SHP77 (cell line): ENCODE measurements around the gene ZNF169.
"Not testable (repeated sequence)": the region's sequence is repeated elsewhere in the genome, so short reads cannot be mapped to it uniquely, and the experiment has no call there.

ENCODE experiments used
- DNase-seq, 2 experiments: peaks; one replicate each; lab custom pipeline; 2025; lab: John Stamatoyannopoulos, UW

ZNF169 gene

GRCh38 chr9:94259077-94259862 is at the start of gene ZNF169:
ZNF169 (plus strand) TSS chr9:94259298; CDS start chr9:94278813, 19,515 bp downstream.
- DNase-seq, result peak; percentile 84 to 92

DNA sequence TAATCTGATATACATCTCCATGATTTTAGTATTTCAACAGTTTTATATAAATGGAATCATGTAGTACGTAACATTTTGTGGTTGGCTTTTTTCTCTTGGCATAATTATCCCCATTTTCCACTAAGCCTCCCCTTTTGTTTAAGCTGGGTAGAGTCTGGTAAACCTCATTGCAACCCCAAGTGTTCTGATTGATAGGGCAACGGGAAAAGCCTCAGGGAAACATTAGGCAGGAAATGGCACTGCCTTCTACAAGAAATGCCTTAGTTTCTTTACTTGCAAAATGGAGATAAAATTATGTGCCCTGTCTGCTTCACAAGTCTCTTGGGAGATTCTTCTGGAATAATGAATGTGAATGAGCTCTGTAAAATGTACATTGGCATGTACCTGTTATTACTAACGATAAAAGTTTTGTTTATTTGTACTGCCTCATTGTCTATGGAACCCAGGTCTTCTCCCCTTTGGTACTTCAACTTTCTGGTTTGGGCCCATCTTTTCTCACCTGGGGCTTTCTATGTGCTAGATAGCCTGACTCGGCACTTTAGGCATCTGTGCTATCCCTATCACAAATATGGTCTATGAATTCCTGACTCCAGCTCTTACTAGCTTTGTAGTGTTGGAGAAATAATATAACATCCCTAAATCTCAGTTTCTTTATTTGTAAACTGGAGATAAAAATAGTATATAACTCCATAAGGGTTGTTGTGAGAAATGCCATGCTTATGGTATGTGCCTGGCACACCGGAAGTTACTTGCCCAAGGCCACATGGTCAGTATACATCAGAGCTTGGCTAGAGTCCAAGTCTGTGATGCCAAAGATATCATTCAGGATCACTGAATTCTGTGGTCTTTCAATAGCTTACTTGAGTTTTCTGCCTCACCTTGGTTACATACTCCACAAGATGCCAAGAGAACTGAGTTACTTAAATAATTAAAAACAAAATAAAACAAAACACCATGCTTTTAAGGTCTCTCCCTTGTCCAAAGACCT is 48.2 kb upstream of the ZNF169 start:
- peak in 1 of 2 experiments; percentile 5 for DNase-seq

DNA sequence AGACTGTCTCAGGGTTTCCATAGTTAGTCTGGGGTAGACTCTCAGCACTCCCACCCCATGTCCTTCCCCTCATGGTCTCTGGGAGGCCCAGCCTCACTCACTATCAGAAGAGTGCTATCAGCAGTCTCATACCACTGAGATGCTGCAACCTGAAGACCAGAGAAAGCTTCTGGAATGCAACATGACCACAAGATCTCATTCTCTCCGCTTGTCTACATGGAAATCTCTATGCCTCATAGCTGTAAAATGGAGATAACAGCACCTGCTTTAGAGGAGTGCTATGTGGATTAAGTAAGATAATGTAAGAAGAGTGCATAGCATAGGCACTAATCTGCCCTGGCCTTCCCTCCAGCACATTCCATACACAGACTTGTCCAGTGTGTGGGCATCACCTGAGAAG is 47.0 kb upstream of the ZNF169 start:
- DNase-seq, result no peak

- DNase-seq, result no peak
Observed at GRCh38 chr9:94212531-94212930, 46.6 kb upstream of the ZNF169 start.

GRCh38 chr9:94213511-94214124 is 45.5 kb upstream of the ZNF169 start:
- DNase-seq, result peak; percentile 36 to 73

GRCh38 chr9:94222870-94223269 is 36.2 kb upstream of the ZNF169 start:
- DNase-seq, result no peak

- not testable (repeated sequence) for DNase-seq
Observed at GRCh38 chr9:94225413-94225812, 33.7 kb upstream of the ZNF169 start.

GRCh38 chr9:94228616-94229015 is 30.5 kb upstream of the ZNF169 start:
- DNase-seq, result no peak

DNA sequence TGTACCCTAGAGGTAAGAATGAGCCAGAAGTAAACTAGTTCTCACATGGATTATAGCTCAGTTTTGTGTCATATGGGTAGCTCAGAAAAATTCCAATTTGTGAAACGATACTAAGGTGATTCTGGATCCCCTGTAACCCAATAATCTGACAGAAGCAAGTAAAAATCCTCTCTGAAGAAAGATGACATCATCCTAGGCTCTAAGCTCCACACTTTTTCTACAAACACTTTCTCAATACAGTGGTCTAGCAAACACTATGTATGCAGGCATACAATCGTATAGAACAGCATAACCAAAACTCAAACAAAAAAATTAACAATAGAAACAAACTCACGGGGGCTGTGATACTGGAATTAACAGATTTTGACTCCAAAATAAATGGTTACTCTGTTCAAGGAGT is 26.7 kb upstream of the ZNF169 start:
- no peak for DNase-seq

DNA sequence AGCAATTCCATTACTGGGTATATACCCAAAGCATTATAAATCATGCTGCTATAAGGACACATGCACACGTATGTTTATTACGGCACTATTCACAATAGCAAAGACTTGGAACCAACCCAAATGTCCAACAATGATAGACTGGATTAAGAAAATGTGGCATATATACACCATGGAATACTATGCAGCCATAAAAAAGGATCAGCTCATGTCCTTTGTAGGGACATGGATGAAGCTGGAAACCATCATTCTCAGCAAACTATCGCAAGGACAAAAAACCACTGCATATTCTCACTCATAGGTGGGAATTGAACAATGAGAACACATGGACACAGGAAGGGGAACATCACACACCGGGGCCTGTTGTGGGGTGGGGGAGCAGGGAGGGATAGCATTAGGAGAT is 18.0 kb upstream of the ZNF169 start:
- not testable (repeated sequence) for DNase-seq

DNA sequence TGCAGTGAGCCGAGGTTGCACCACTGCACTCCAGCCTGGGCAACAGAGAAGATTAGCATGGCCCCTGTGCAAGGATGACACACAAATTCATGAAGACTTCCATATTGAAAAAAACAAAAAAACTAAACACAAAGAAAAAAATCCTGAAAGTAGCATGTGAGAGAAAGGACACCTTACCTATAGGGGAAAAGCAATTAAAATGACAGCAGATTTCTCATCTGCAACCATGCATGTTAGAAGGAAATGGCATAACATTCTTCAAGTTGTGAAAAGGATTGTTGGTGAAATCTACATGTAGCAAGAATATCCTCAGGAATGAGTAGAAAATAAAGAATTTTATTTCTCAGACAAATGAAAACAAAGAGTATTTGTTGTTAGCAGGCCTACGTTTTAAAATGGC is 13.4 kb upstream of the ZNF169 start:
- DNase-seq, result no peak

GRCh38 chr9:94250456-94250855 is 8.6 kb upstream of the ZNF169 start:
- DNase-seq, result no peak

GRCh38 chr9:94256007-94256406 is 3.1 kb upstream of the ZNF169 start:
- no peak for DNase-seq

- not testable (repeated sequence) for DNase-seq
Observed at GRCh38 chr9:94265626-94266402, 6.7 kb downstream of the ZNF169 start.

GRCh38 chr9:94269264-94269663 is 10.2 kb downstream of the ZNF169 start:
- no peak for DNase-seq

DNA sequence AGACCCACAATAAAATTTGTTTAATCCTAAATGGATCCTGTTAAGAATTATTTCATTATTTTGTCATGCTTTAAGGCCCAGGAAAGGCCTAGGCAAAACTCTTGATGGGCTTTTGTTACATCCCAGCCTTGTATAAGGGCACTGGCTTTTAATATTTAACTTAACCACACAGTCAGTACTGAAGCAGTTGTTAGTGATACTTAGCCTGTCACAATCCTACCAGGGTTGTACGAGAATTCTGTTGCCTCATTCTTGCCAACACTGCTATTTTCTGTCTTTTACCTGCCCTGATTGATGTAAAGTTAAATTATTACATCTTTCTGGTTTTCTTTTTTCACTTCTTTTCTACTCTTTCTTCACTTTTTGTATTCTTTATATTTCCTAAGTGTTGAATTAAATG is 10.9 kb downstream of the ZNF169 start:
- no peak for DNase-seq

DNA sequence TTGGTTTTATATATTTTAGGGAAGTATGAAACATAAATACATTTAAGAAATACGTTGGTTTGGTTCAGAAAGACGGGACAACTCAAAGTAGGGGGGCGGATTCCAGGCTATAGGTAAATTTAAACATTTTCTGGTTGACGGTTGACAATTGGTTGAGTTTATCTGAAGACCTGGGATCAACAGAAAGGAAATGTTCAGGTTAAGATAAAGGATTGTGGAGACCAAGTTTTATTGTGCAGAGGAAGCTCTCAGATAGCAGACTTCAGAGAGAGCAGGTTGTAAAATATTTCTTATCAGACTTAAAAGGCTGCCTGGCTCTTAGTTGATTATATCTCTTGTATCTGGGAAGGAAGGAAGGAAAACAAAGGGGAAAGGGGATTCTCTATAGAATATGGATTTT is 17.9 kb downstream of the ZNF169 start:
- not testable (repeated sequence) for DNase-seq

- no peak for DNase-seq
Observed at GRCh38 chr9:94277885-94278536, 18.9 kb downstream of the ZNF169 start.

- DNase-seq, result no peak
Observed at GRCh38 chr9:94280409-94280989, 21.4 kb downstream of the ZNF169 start.

GRCh38 chr9:94281101-94281500 is 22.0 kb downstream of the ZNF169 start:
- no peak for DNase-seq

- DNase-seq, result no peak
Observed at GRCh38 chr9:94286116-94286515, 27.0 kb downstream of the ZNF169 start.
